ENCODE data around the gene PDE10A.

- TF ChIP-seq GATA2 (IDR thresholded peaks at IDR 0.05; ENCODE audit: low read depth, low read length) (no peak), GATA3 (IDR thresholded peaks at IDR 0.05; ENCODE audit: low read depth, low read length) (no peak)
These were observed 214.8 kb downstream of the PDE10A start for GRCh38 chr6:165448210-165448609.

All from SH-SY5Y (cell line).